HL-60 (cell line): ENCODE results near the gene AKAP5.

Source experiments
- DNase-seq, 2 experiments: peaks; one replicate each; pipeline ENCODE4 v3.0.0-alpha.2; 2010 to 2020; ENCODE audit warnings: low read depth in 1 of 2, low spot score in 1 of 2
- H3K27ac ChIP-seq: fragments of 250-450 bp; sonication (Bioruptor Pico); replicated peaks from 2 replicates; pipeline ENCODE4 v1.5.1; 2020; ENCODE audit warnings: mild to moderate bottlenecking, moderate library complexity
- H3K27me3 ChIP-seq: fragments of 250-450 bp; sonication (Bioruptor Pico); 2 replicates; pipeline ENCODE4 v1.5.1; 2021; ENCODE audit warnings: mild to moderate bottlenecking, moderate library complexity; ENCODE audit not compliant: insufficient read depth, poor library complexity, severe bottlenecking
- H3K4me3 ChIP-seq: replicated peaks from 2 replicates; pipeline ENCODE4 v1.5.1; 2011; ENCODE audit warnings: mild to moderate bottlenecking, control low read depth, low read length; ENCODE audit not compliant: insufficient read depth
- GABPA ChIP-seq: IDR thresholded peaks from 2 replicates; pipeline ENCODE4 v1.6.1; 2012; ENCODE audit warnings: low read depth
- POLR2AphosphoS5 ChIP-seq: IDR thresholded peaks from 2 replicates; pipeline ENCODE4 v1.6.1; 2012; ENCODE audit warnings: low read depth
- REST ChIP-seq: IDR thresholded peaks from 2 replicates; pipeline ENCODE4 v1.6.1; 2012; ENCODE audit warnings: low read depth; ENCODE audit not compliant: insufficient replicate concordance
- SPI1 ChIP-seq: IDR thresholded peaks from 2 replicates; pipeline ENCODE4 v1.6.1; 2012; ENCODE audit warnings: low read depth, mild to moderate bottlenecking, borderline replicate concordance
- TF ChIP-seq, protein P1 (sequence below): IDR thresholded peaks from one replicate; pipeline ENCODE4 v1.5.1; 2011; ENCODE audit warnings: low read length, control low read depth, inconsistent platforms; ENCODE audit not compliant: insufficient read depth

The AKAP5 gene

GRCh38 chr14:64474698-64475097, 9.4 kb downstream of the AKAP5 start:
- no peak for DNase-seq
- TF ChIP-seq SPI1 = no peak
- TF ChIP-seq GABPA = no peak
- TF ChIP-seq POLR2AphosphoS5 = no peak
- TF ChIP-seq, protein P1, sequence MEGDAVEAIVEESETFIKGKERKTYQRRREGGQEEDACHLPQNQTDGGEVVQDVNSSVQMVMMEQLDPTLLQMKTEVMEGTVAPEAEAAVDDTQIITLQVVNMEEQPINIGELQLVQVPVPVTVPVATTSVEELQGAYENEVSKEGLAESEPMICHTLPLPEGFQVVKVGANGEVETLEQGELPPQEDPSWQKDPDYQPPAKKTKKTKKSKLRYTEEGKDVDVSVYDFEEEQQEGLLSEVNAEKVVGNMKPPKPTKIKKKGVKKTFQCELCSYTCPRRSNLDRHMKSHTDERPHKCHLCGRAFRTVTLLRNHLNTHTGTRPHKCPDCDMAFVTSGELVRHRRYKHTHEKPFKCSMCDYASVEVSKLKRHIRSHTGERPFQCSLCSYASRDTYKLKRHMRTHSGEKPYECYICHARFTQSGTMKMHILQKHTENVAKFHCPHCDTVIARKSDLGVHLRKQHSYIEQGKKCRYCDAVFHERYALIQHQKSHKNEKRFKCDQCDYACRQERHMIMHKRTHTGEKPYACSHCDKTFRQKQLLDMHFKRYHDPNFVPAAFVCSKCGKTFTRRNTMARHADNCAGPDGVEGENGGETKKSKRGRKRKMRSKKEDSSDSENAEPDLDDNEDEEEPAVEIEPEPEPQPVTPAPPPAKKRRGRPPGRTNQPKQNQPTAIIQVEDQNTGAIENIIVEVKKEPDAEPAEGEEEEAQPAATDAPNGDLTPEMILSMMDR = no peak
- TF ChIP-seq REST = no peak

DNA sequence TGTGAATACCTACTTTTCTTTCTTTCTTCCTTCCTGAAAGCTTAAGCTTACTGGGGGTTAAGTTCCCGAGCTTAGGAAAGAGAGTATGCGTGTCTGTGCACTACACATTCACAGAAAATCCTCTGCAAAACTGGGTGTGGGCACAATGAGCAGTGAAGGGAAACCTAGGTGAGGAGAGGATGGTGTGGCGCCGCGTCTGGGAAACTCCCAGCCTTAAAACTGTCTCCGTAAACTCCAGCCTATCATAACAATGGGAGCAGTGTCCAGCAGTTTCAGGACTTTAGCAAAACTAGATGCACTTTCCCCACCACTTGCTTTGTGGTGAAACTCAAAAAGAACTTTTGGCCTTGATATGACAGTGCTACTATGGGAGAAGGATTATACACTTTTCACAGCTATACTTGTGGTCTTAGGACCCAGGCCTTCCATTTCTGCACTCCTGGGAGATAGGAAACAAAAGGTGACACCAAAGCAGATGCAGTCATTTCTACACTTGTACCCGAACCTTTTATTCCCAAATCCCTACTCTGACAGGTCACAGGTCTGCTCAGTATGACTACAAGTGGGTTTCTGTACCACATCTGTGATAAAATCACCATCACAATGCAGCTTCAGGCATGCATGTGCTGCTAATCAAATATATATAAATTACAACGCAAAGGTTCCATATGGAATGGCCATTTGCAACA, 10.4 kb downstream of the AKAP5 start:
- TF ChIP-seq REST (no peak), GABPA (no peak)
- TF ChIP-seq, protein P1 = no peak
- no peak overlapping the region for H3K4me3 ChIP-seq
- no peak for DNase-seq
- H3K27ac ChIP-seq = no peak overlapping the region
- no peaks in the 10 kb centered on the region for H3K27me3 ChIP-seq

More at GRCh38 chr14:64474698-64475097, 9.4 kb downstream of the AKAP5 start:
- H3K27me3 ChIP-seq = no peaks in the 10 kb centered on the region
- no peak overlapping the region for H3K4me3 ChIP-seq
- H3K27ac ChIP-seq = no peak overlapping the region

GRCh38 chr14:64476438-64476837, 11.1 kb downstream of the AKAP5 start:
- DNase-seq = no peak
- Histone ChIP-seq H3K27me3 (no peaks in the 10 kb centered on the region), H3K27ac (no peak overlapping the region), H3K4me3 (no peak overlapping the region)
- TF ChIP-seq POLR2AphosphoS5 (no peak), REST (no peak)
